ENCODE data around the gene SLFN14. TPM values are rescaled to one million over a fixed set of nuclear protein-coding genes. Genes with fewer than 3 reads are reported as not detected.

Gene SLFN14
- not detected in 2 replicates for total RNA-seq

DNA sequence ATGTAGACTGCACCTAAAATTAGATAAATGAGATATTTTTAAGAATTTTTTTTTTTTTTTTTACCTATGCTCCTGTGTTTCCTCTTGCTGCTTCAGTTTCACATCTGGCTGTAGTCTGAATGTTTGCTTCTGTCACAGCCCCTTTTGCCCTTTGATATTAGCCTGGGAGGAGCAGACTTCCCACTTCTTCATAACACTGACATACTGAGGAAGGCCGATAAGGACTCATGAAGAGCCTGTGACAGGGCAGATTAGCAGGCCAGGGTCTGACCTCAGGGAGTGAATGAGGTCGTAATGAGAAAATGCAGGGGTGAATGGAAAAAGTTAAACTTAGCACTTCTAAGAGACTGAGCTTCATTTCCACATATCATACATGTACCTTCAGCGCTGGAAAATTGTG, at the start of gene SLFN14:
Gene SLFN14 (minus strand): TSS at position 117 of the 400 bp plus-strand sequence. CDS start 2,757 bp downstream, outside the sequence.

DNA sequence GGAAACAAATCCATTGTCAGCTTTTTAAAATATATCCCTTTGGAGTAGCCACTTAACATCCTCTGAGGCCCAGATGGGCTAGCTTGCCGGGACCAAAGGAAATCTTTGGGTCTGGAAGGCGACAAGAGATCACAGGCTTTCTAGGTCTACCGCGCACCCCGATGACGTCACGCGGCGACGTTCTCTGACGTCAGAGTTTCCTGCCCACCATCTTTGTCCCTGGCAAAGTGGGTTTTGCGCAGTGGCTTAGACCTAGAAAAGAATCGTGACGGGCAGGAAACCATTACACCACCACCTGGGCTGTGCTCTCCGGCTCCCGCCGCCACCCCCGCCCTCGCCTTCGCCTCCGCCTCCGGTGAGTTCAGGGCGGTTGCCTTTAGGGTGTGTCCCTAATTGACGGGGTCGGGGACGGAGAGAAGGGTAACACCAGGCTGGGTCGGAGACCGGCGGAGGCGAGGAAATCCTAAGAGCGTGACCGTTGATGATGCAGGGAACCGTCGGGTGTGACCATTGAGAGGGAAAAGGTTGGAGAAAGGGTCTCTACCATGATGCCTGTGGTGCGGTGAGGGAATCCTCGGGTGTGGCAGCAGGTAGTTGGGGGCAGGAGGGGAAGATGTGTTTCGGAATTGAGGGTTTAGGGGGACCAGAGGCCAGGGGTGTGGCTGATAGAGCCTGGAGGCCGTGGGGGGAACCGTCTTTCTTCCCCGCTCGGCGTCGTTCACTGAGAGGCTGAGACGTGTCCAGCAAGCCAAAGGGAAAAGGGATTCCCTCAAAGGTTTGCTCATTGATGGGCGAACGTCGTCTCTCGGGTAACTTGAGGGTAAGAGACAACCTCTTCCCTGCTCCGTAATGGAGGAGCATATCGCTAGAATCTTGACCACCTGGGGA, 26.7 kb upstream of the SLFN14 start, which contains the start of gene AP2B1:
Gene AP2B1 (plus strand): TSS at position 249 of the 888 bp plus-strand sequence. CDS start 6,709 bp downstream, outside the sequence.

DNA sequence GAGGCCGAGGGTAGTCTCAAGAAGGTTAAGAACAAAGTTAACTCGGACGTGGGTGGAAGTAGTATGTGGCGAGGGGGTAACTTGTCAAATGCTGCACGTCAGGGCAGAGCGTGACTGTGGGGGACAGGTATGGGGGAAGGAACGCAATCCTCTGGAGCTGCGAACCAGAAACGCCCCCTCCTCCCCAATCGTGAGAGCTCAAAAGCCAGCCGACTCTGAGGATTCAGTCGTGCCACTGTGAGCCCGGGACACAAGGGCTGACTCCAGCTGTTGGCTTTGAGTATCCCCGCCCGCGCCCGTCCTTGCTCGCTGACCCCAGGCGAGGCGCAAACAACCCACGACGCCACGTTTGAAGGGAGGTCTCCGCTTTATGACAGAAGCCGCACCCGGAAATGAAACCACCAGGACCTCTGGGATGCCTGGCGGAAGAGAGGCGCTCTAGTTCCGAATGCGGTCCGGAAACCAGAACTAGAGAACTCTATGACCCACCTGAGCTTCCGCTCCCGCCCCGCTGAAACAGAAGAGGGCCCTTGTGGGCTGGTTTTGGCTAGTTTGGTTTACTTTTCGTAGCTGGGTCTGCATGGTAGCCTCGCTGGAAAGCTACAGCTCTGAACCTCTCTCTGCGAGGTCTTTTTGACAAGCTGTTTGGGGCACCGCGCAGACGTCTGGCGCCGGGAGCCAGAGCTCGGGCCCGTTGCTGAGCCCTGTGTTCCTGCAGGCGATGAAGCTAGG, 17.7 kb upstream of the SLFN14 start, which contains the start of gene PEX12:
Gene PEX12 (minus strand): TSS at position 375 of the 732 bp plus-strand sequence. CDS start 550 bp downstream, outside the sequence.

DNA sequence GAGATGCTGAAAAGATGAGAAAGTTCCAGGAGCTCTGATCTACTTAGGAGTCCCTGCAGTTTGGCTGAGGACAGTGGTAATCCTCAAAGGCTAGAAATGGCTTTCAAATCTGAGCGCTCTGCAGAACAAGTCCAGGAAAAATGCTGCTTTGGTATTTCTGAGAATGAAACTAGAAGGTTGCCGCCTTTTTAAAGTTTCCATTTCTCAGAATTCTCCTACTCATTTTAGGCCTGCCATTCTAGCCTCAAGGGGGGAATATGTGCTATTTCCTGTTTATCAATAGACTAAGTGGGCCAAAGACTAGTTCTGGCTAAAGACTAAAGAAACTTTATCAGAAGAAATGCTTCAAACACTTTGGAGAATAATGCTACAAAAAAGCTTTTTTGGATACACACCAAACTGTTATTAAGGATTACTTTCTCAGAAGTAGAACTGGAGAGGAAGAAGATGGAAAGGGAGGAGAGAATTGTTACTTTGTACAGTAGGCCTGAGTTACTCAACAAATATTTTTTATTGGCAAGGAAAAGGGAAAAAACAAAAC, 22.9 kb downstream of the SLFN14 start, which contains the start of gene SLFN12L:
Gene SLFN12L (minus strand): TSS at position 78 of the 541 bp plus-strand sequence. CDS start 15,314 bp downstream, outside the sequence.

Other genes starting within 250 kb of the SLFN14 start
- gene SLFN11, start 187.2 kb downstream of the SLFN14 start, total RNA-seq: 52.5 and 57.3 TPM in 2 replicates
- gene SLFN12, start 128.3 kb downstream of the SLFN14 start, total RNA-seq: 9.4 and 11.6 TPM in 2 replicates
- gene SLFN13, start 112.1 kb downstream of the SLFN14 start, total RNA-seq: 3.9 and 4.2 TPM in 2 replicates
- under 0.01 and 0.15 TPM in 2 replicates for gene SLFN12L, start 23.1 kb downstream of the SLFN14 start, total RNA-seq
- 5.4 and 5.5 TPM in 2 replicates for gene PEX12, start 17.8 kb upstream of the SLFN14 start, total RNA-seq
- gene AP2B1, start 26.5 kb upstream of the SLFN14 start, total RNA-seq: 58.3 and 60.2 TPM in 2 replicates
- 4.7 and 5.1 TPM in 2 replicates for gene RASL10B, start 170.8 kb upstream of the SLFN14 start, total RNA-seq
- not detected in 2 replicates for gene GAS2L2, start 192.4 kb upstream of the SLFN14 start, total RNA-seq
- gene C17orf50, start 200.1 kb upstream of the SLFN14 start, total RNA-seq: not detected in 2 replicates
- 0.67 and 2.2 TPM in 2 replicates for gene MMP28, start 234.8 kb upstream of the SLFN14 start, total RNA-seq
- gene TAF15, start 248.7 kb upstream of the SLFN14 start, total RNA-seq: 25.9 and 32.3 TPM in 2 replicates